ENCODE data around the gene C3orf33.

The C3orf33 gene

GRCh38 chr3:155809181-155809580 lies 3.1 kb upstream of the C3orf33 start:
- TF ChIP-seq, protein P1, sequence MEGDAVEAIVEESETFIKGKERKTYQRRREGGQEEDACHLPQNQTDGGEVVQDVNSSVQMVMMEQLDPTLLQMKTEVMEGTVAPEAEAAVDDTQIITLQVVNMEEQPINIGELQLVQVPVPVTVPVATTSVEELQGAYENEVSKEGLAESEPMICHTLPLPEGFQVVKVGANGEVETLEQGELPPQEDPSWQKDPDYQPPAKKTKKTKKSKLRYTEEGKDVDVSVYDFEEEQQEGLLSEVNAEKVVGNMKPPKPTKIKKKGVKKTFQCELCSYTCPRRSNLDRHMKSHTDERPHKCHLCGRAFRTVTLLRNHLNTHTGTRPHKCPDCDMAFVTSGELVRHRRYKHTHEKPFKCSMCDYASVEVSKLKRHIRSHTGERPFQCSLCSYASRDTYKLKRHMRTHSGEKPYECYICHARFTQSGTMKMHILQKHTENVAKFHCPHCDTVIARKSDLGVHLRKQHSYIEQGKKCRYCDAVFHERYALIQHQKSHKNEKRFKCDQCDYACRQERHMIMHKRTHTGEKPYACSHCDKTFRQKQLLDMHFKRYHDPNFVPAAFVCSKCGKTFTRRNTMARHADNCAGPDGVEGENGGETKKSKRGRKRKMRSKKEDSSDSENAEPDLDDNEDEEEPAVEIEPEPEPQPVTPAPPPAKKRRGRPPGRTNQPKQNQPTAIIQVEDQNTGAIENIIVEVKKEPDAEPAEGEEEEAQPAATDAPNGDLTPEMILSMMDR (IDR thresholded peaks at IDR 0.05; ENCODE audit: unreplicated experiment in 3 of 3), result no peak
- Mint-ChIP-seq H3K27ac (no peak overlapping the region), H3K36me3 (ENCODE audit: low read depth) (peaks cover 12% of the 10 kb centered on the region), H3K4me3 (peak overlapping the region in 2 of 3 experiments; percentile 0 to 4), H3K4me1 (no peaks in the 10 kb centered on the region), H3K27me3 (ENCODE audit: low read depth) (no peaks in the 10 kb centered on the region), H3K9me3 (no peaks in the 10 kb centered on the region)

DNA sequence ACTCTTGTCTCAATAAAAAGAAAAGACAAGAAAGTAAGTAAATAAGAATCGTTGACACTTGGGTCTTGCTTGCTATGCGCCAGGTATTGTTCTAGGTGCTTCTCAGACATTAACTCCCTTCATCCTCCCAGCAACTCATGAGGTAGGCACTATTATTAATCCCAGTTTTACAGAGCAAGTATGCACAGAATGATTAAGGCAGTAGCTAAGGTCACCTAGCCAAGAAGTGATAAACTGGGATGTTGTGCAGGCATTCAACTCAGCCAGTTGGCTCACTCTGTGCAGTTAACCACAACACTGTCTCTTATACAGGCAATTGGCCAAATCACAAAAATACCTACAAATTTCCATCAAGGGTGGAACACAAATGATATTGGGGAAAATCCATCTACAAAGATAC lies 1.7 kb upstream of the C3orf33 start:
- no peaks in the 10 kb centered on the region for H3K27me3 Mint-ChIP-seq (ENCODE audit: low read depth)

GRCh38 chr3:155805204-155805801 lies 775 bp downstream of the C3orf33 start:
- Mint-ChIP-seq H3K36me3 (ENCODE audit: low read depth) (peaks cover 36% of the 10 kb centered on the region), H3K9me3 (no peaks in the 10 kb centered on the region), H3K4me3 (peak overlapping the region; percentile 89 to 91 (median 90)), H3K27ac (peak overlapping the region; percentile 50 to 90 (median 84)), H3K27me3 (ENCODE audit: low read depth) (no peaks in the 10 kb centered on the region), H3K4me1 (no peaks in the 10 kb centered on the region)
- TF ChIP-seq, protein P1 (IDR thresholded peaks at IDR 0.05; ENCODE audit: unreplicated experiment in 3 of 3), result no peak

More for the DNA sequence above, 1.7 kb upstream of the C3orf33 start:
- Mint-ChIP-seq H3K9me3 (no peaks in the 10 kb centered on the region), H3K27ac (no peak overlapping the region), H3K4me3 (peak overlapping the region in 2 of 3 experiments; percentile 28 to 41), H3K4me1 (no peaks in the 10 kb centered on the region), H3K36me3 (ENCODE audit: low read depth) (peaks cover 19% of the 10 kb centered on the region)
- TF ChIP-seq, protein P1 (IDR thresholded peaks at IDR 0.05; ENCODE audit: unreplicated experiment in 3 of 3), result no peak

DNA sequence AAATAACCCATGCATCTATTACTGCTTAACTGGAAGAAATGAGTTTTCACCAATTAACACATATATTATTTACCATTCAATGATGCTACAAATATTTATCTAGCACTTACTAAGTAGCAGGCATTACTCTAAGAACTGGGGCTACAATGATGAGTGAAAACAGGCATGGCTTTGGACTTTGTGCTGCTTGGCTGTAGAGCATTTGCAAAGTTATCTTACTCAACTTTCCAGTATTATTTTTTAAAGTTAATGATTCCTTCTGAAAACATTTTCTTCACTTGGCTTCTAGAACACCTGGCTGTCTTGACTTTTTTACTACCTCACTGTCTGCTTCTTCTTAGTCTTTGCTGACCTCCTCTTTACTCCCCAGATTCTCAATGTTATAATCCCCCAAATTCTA lies 1.8 kb downstream of the C3orf33 start:
- H3K4me3 Mint-ChIP-seq, result peak overlapping the region; percentile 89 to 91 (median 90)

GRCh38 chr3:155792532-155792931 lies 13.5 kb downstream of the C3orf33 start:
- Mint-ChIP-seq H3K4me1 (no peaks in the 10 kb centered on the region), H3K36me3 (ENCODE audit: low read depth) (peaks cover 72% of the 10 kb centered on the region), H3K27me3 (ENCODE audit: low read depth) (no peaks in the 10 kb centered on the region), H3K27ac (no peak overlapping the region), H3K4me3 (no peak overlapping the region), H3K9me3 (peaks cover 37% of the 10 kb centered on the region)
- TF ChIP-seq, protein P1 (IDR thresholded peaks at IDR 0.05; ENCODE audit: unreplicated experiment in 3 of 3), result no peak

More for the DNA sequence above, 1.8 kb downstream of the C3orf33 start:
- no peaks in the 10 kb centered on the region for H3K9me3 Mint-ChIP-seq
- H3K27me3 Mint-ChIP-seq (ENCODE audit: low read depth), result no peaks in the 10 kb centered on the region
- TF ChIP-seq, protein P1 (IDR thresholded peaks at IDR 0.05; ENCODE audit: unreplicated experiment in 3 of 3), result no peak
- H3K27ac Mint-ChIP-seq, result peak overlapping the region; percentile 16 to 84 (median 37)
- H3K4me1 Mint-ChIP-seq, result no peaks in the 10 kb centered on the region
- peaks cover 45% of the 10 kb centered on the region for H3K36me3 Mint-ChIP-seq (ENCODE audit: low read depth)

GRCh38 chr3:155791190-155791589 lies 14.9 kb downstream of the C3orf33 start:
- H3K4me1 Mint-ChIP-seq, result no peaks in the 10 kb centered on the region
- no peak overlapping the region for H3K4me3 Mint-ChIP-seq
- peaks cover 28% of the 10 kb centered on the region for H3K9me3 Mint-ChIP-seq
- no peak overlapping the region for H3K27ac Mint-ChIP-seq
- TF ChIP-seq, protein P1 (IDR thresholded peaks at IDR 0.05; ENCODE audit: unreplicated experiment in 3 of 3), result no peak
- no peaks in the 10 kb centered on the region for H3K27me3 Mint-ChIP-seq (ENCODE audit: low read depth)
- peaks cover 60% of the 10 kb centered on the region for H3K36me3 Mint-ChIP-seq (ENCODE audit: low read depth)
